DND-41 (cell line): ENCODE data around the gene FOXO3.

Source experiments
- CTCF ChIP-seq: IDR thresholded peaks from 2 replicates; pipeline ENCODE4 v1.5.1; 2012; ENCODE audit warnings: borderline replicate concordance, low read length, moderate library complexity, mild to moderate bottlenecking; ENCODE audit not compliant: poor library complexity, severe bottlenecking; ENCODE audit errors: extremely low read depth
- EZH2 ChIP-seq: IDR thresholded peaks from 3 replicates; pipeline ENCODE4 v1.6.1; 2012; ENCODE audit warnings: borderline replicate concordance, low read depth, mild to moderate bottlenecking, moderate library complexity, low read length, inconsistent platforms; ENCODE audit not compliant: severe bottlenecking

GRCh38 chr6:108715832-108716231, 155.1 kb downstream of the FOXO3 start:
- no peak for TF ChIP-seq CTCF
- TF ChIP-seq EZH2: no peak
